H1 (cell line): ENCODE data around the gene DHCR24. TPM values are rescaled to one million over a fixed set of nuclear protein-coding genes. Genes with fewer than 3 reads are reported as not detected.

ENCODE experiments used
- CTCF ChIA-PET: fragments of 300-600 bp; sonication (Branson Sonifier 250); formaldehyde crosslinking; loops from one replicate; lab custom pipeline; 2021; ENCODE audit not compliant: partially characterized antibody; lab: Charles Lee
- POLR2A ChIA-PET: fragments of 300-600 bp; sonication (Branson Sonifier 250); formaldehyde crosslinking; loops from one replicate; lab custom pipeline; 2021; ENCODE audit warnings: inconsistent platforms; ENCODE audit not compliant: partially characterized antibody; lab: Charles Lee
- DNase-seq, 2 experiments: peaks; one replicate each; pipeline versions ENCODE4 v3.0.0 to v3.0.0-alpha.2; 2010 to 2022; ENCODE audit warnings: low spot score in 2 of 2, low read depth in 1 of 2, mixed read lengths in 1 of 2
- FAIRE-seq: peaks from 2 replicates; lab custom pipeline; 2011; peaks lifted over from hg19 to GRCh38; lab: Jason Lieb, UNC
- H2AFZ ChIP-seq: 2 replicates; pipeline ENCODE4 v1.8.1; 2012; ENCODE audit warnings: low read length, inconsistent platforms
- H2AK5ac ChIP-seq: 2 replicates; pipeline ENCODE4 v1.6.1; 2013; ENCODE audit warnings: low read depth, low read length
- H2BK120ac ChIP-seq: replicated peaks from 2 replicates; pipeline ENCODE3; 2013; ENCODE audit warnings: low read depth, low read length, inconsistent platforms
- H2BK12ac ChIP-seq: 2 replicates; pipeline ENCODE4 v1.6.1; 2013; ENCODE audit warnings: low read depth, low read length
- H2BK15ac ChIP-seq: 2 replicates; pipeline ENCODE4 v1.6.1; 2013; ENCODE audit warnings: low read length
- H2BK20ac ChIP-seq: 2 replicates; pipeline ENCODE4 v1.6.1; 2013; ENCODE audit warnings: low read length
- H2BK5ac ChIP-seq: 2 replicates; pipeline ENCODE4 v1.6.1; 2013; ENCODE audit warnings: low read depth, low read length
- H3K14ac ChIP-seq: 2 replicates; pipeline ENCODE4 v1.6.1; 2013; ENCODE audit warnings: inconsistent platforms; ENCODE audit not compliant: insufficient read length
- H3K18ac ChIP-seq: 2 replicates; pipeline ENCODE4 v1.6.1; 2013; ENCODE audit warnings: low read length; ENCODE audit errors: extremely low read depth
- H3K23ac ChIP-seq: 2 replicates; pipeline ENCODE4 v1.6.1; 2013; ENCODE audit warnings: inconsistent platforms; ENCODE audit not compliant: insufficient read length
- H3K23me2 ChIP-seq: 2 replicates; pipeline ENCODE4 v1.6.1; 2013; ENCODE audit warnings: low read depth, low read length
- H3K27ac ChIP-seq: 2 replicates; pipeline ENCODE4 v1.6.1; 2011; ENCODE audit warnings: low read depth, low read length, inconsistent platforms
- H3K27me3 ChIP-seq, 4 experiments: replicated peaks in 1 of 4; 1 replicate in 1 of 4; 2 replicates in 3 of 4; pipeline versions ENCODE4 v1.6.1 to v1.8.1; 2011 to 2013; ENCODE audit warnings: low read length in 3 of 4, mild to moderate bottlenecking in 3 of 4, inconsistent platforms in 2 of 4, mixed read lengths in 2 of 4, moderate library complexity in 1 of 4; ENCODE audit not compliant: control insufficient read depth in 3 of 4, insufficient read depth in 3 of 4; ENCODE audit errors: extremely low read depth in 1 of 4
- H3K36me3 ChIP-seq, 4 experiments: 2 replicates each; pipeline versions ENCODE4 v1.6.1 to v1.8.1; 2011 to 2013; ENCODE audit warnings: mild to moderate bottlenecking in 4 of 4, low read length in 3 of 4, moderate library complexity in 2 of 4, control low read depth in 1 of 4, inconsistent platforms in 1 of 4; ENCODE audit not compliant: insufficient read depth in 4 of 4, control insufficient read depth in 2 of 4
- H3K4ac ChIP-seq: replicated peaks from 2 replicates; pipeline ENCODE3; 2013; ENCODE audit warnings: low read length, low read depth, mixed read lengths, inconsistent platforms; ENCODE audit not compliant: insufficient read length
- H3K4me1 ChIP-seq, 4 experiments: replicated peaks in 1 of 4; 1 replicate in 1 of 4; 2 replicates in 3 of 4; pipeline versions ENCODE4 v1.6.1 to v1.8.1; 2011 to 2013; ENCODE audit warnings: low read length in 3 of 4, inconsistent platforms in 2 of 4, mixed read lengths in 1 of 4; ENCODE audit not compliant: insufficient read depth in 4 of 4, control insufficient read depth in 3 of 4
- H3K4me2 ChIP-seq, 2 experiments: 2 replicates each; pipeline versions ENCODE4 v1.6.1 to v1.8.1; 2011 to 2013; ENCODE audit warnings: low read depth in 2 of 2, low read length in 2 of 2, control low read depth in 1 of 2, inconsistent platforms in 1 of 2, mild to moderate bottlenecking in 1 of 2; ENCODE audit not compliant: insufficient read depth in 1 of 2
- H3K4me3 ChIP-seq, 4 experiments: fragments of 200-600, 300-600 bp in 1 of 4; sonication (generic), shearing (Covaris generic), sonication (Bioruptor Twin) in 1 of 4; 2 replicates each; pipeline versions ENCODE4 v1.5.1 to v1.8.1; 2011 to 2016; ENCODE audit warnings: low read length in 4 of 4, low read depth in 3 of 4, control low read depth in 2 of 4, inconsistent platforms in 2 of 4, mild to moderate bottlenecking in 2 of 4, mixed read lengths in 1 of 4, moderate library complexity in 1 of 4; ENCODE audit not compliant: insufficient read depth in 2 of 4; ENCODE audit errors: extremely low read depth in 1 of 4
- H3K56ac ChIP-seq: replicated peaks from 2 replicates; pipeline ENCODE3; 2013; ENCODE audit warnings: low read depth, mild to moderate bottlenecking, mixed read lengths, low read length, inconsistent platforms; ENCODE audit not compliant: insufficient read length
- H3K79me1 ChIP-seq: 2 replicates; pipeline ENCODE4 v1.6.1; 2013; ENCODE audit warnings: low read depth, low read length, control low read depth
- H3K79me2 ChIP-seq, 2 experiments: 2 replicates each; pipeline versions ENCODE4 v1.6.1 to v1.8.1; 2012 to 2013; ENCODE audit warnings: low read length in 2 of 2, mild to moderate bottlenecking in 2 of 2, inconsistent platforms in 1 of 2; ENCODE audit not compliant: insufficient read depth in 2 of 2, control insufficient read depth in 1 of 2
- H3K9ac ChIP-seq, 4 experiments: replicated peaks in 1 of 4; 1 replicate in 1 of 4; 2 replicates in 3 of 4; pipeline versions ENCODE4 v1.6.1 to v1.8.1; 2011 to 2013; ENCODE audit warnings: low read depth in 3 of 4, low read length in 3 of 4, control low read depth in 2 of 4, mild to moderate bottlenecking in 2 of 4, moderate library complexity in 2 of 4, inconsistent platforms in 1 of 4; ENCODE audit errors: extremely low read depth in 1 of 4
- H3K9me3 ChIP-seq, 2 experiments: 2 replicates each; pipeline versions ENCODE4 v1.6.1 to v1.8.1; 2012 to 2013; ENCODE audit warnings: mild to moderate bottlenecking in 2 of 2, moderate library complexity in 2 of 2, control low read depth in 1 of 2, inconsistent platforms in 1 of 2, low read depth in 1 of 2, low read length in 1 of 2, mixed read lengths in 1 of 2; ENCODE audit not compliant: insufficient read depth in 2 of 2
- H4K20me1 ChIP-seq, 2 experiments: replicated peaks in 1 of 2; 2 replicates each; pipeline versions ENCODE3 to v1.8.1; 2011 to 2013; ENCODE audit warnings: inconsistent platforms in 2 of 2, low read length in 2 of 2, mild to moderate bottlenecking in 1 of 2; ENCODE audit not compliant: insufficient read depth in 2 of 2, control insufficient read depth in 1 of 2
- H4K5ac ChIP-seq: 2 replicates; pipeline ENCODE4 v1.6.1; 2013; ENCODE audit warnings: low read length, low read depth, mixed read lengths, inconsistent platforms; ENCODE audit not compliant: insufficient read length
- H4K8ac ChIP-seq: 2 replicates; pipeline ENCODE4 v1.8.0; 2013; ENCODE audit warnings: mild to moderate bottlenecking, moderate library complexity, low read length, inconsistent platforms; ENCODE audit not compliant: insufficient read depth; ENCODE audit errors: extremely low read depth
- H4K91ac ChIP-seq: replicated peaks from 2 replicates; pipeline ENCODE3; 2013; ENCODE audit warnings: low read length, mixed read lengths, inconsistent platforms; ENCODE audit not compliant: insufficient read length
- CEBPB ChIP-seq: IDR thresholded peaks from 2 replicates; pipeline ENCODE4 v1.6.1; 2012; ENCODE audit warnings: low read depth, low read length
- POLR2A ChIP-seq, 2 experiments: IDR thresholded peaks; 1 replicate in 1 of 2; 2 replicates in 1 of 2; pipeline ENCODE4 v1.6.1; 2011; ENCODE audit warnings: low read depth in 2 of 2, low read length in 2 of 2, mild to moderate bottlenecking in 2 of 2; ENCODE audit errors: control extremely low read depth in 1 of 2
- WGBS, 2 experiments: shearing (Covaris generic) in 1 of 2; methylation state at CpG; one replicate each; pipeline versions ENCODE4 v1.1.6 to v1.1.7; 2013 to 2015; ENCODE audit warnings: low lambda C conversion rate in 2 of 2, mixed read lengths in 2 of 2, inconsistent platforms in 1 of 2, low coverage in 1 of 2, missing lambda C conversion rate in 1 of 2; ENCODE audit not compliant: insufficient replicate concordance in 2 of 2, insufficient coverage in 1 of 2, insufficient read length in 1 of 2; ENCODE audit errors: extremely low coverage in 1 of 2, missing lambda C conversion rate in 1 of 2; 5-methylcytosine and 5-hydroxymethylcytosine counted together
- polyA plus RNA-seq, 7 experiments: library from polyadenylated mRNA; depleted of rRNA in 3 of 7; stranded (reverse) in 5 of 7; unstranded in 2 of 7; fragments of >200 nt in 5 of 7; fragments of 200-250 nt in 2 of 7; gene quantifications; 1 replicate in 5 of 7; 2 replicates in 1 of 7; 4 replicates in 1 of 7; pipeline versions ENCODE4 v1.2.1 to v1.2.3, GENCODE V29; 2011 to 2013; ENCODE audit warnings: missing spikeins in 2 of 7, mixed read lengths in 2 of 7
- total RNA-seq: library from RNA; stranded (reverse); fragmentation: NEBNext Ultra II Directional; extraction: Animal tissue kit (Norgen Biotek cat#: 25700); gene quantifications from 2 replicates; pipeline ENCODE4 v1.2.1, GENCODE V29; 2021

The DHCR24 gene
- total and polyA plus RNA-seq, 2 of the 8 experiments (the other 6 are each of a cell fraction or from before 2014, with no cell fraction given) = 370 to 419 TPM

GRCh38 chr1:54833121-54833520 is 53.9 kb downstream of the DHCR24 start:
- no peak overlapping the region for H3K18ac ChIP-seq
- ChIA-PET CTCF (interaction anchor here (0.6 to 2.1 kb wide), 4 partner anchors 16 to 954 kb away, joined by 3 to 8 read pairs (median 4); no protein-coding TSS in a partner anchor), POLR2A (no interaction called here)
- no peak overlapping the region for H3K56ac ChIP-seq
- FAIRE-seq (no peak), DNase-seq (peak in 1 of 2 experiments; percentile 33)
- H4K8ac ChIP-seq = no peak overlapping the region
- no peak overlapping the region for H3K14ac ChIP-seq
- no peaks in the 10 kb centered on the region for H3K36me3 ChIP-seq
- no peak overlapping the region for H3K27ac ChIP-seq
- no peak overlapping the region for H2AK5ac ChIP-seq
- H2BK12ac ChIP-seq = no peak overlapping the region
- H3K23ac ChIP-seq = no peak overlapping the region
- no peak overlapping the region for H2BK20ac ChIP-seq
- H3K23me2 ChIP-seq = no peaks in the 10 kb centered on the region
- H2BK15ac ChIP-seq = no peak overlapping the region
- no peaks in the 10 kb centered on the region; a peak in 1 of 7 replicates for H3K27me3 ChIP-seq
- H4K5ac ChIP-seq = no peak overlapping the region
- peaks cover 0 to 2% of the 10 kb centered on the region in 2 experiments; a peak in 1 of 4 replicates for H3K9me3 ChIP-seq
- H3K4me1 ChIP-seq = no peaks in the 10 kb centered on the region
- H3K79me1 ChIP-seq = no peaks in the 10 kb centered on the region
- 88% methylated on average over 9 of the region's 9 CpGs; no CpG with 5 or more reads in 1 of the 2 experiments for WGBS, 2 experiments
- no peak overlapping the region for H3K4me3 ChIP-seq
- no peak overlapping the region for H2BK5ac ChIP-seq
- no peaks in the 10 kb centered on the region for H4K20me1 ChIP-seq
- no peak overlapping the region for H2AFZ ChIP-seq
- H3K4me2 ChIP-seq = no peak overlapping the region
- no peak overlapping the region for H4K91ac ChIP-seq
- H3K4ac ChIP-seq = no peak overlapping the region
- no peak overlapping the region for H3K9ac ChIP-seq
- no peak overlapping the region for H2BK120ac ChIP-seq
- H3K79me2 ChIP-seq = no peaks in the 10 kb centered on the region
- no peak for TF ChIP-seq CEBPB
- TF ChIP-seq POLR2A (IDR thresholded peaks at IDR 0.05; ENCODE audit: control extremely low read depth in 1 of 2, low read depth in 2 of 2, low read length in 2 of 2) = no peak
